K562 (cell line): ENCODE results near the gene ZNF740. TPM values are rescaled to one million over a fixed set of nuclear protein-coding genes. Genes with fewer than 3 reads are reported as not detected.

ENCODE experiments used
- BHLHE40 ChIP-seq: IDR thresholded peaks from 2 replicates; pipeline ENCODE4 v1.6.1; 2011; ENCODE audit warnings: low read length, improper control_type of control experiment
- BRF1 ChIP-seq: IDR thresholded peaks from 3 replicates; pipeline ENCODE4 v1.6.1; 2011; ENCODE audit warnings: borderline replicate concordance, mild to moderate bottlenecking; ENCODE audit not compliant: insufficient read length; ENCODE audit errors: extremely low read depth
- CREBBP ChIP-seq: IDR thresholded peaks from one replicate; pipeline ENCODE4 v1.6.1; 2012; ENCODE audit warnings: low read depth, mild to moderate bottlenecking, control low read depth, inconsistent platforms, low read length
- CSDE1 ChIP-seq, 2 experiments: fragments of 450-650 bp; IDR thresholded peaks; 2 replicates each; pipeline ENCODE4 v1.6.1; 2016; ENCODE audit warnings: mild to moderate bottlenecking in 1 of 2
- DACH1 ChIP-seq: fragments of 450-650 bp; IDR thresholded peaks from 2 replicates; pipeline ENCODE4 v1.6.1; 2018; ENCODE audit not compliant: partially characterized antibody
- ETV6 ChIP-seq, 3 experiments: fragments of 150-350 bp in 1 of 3; sonication (generic) in 1 of 3; formaldehyde crosslinking in 1 of 3; IDR thresholded peaks; 2 replicates each; pipeline versions ENCODE4 v1.6.1 to v1.8.0; 2014 to 2022; ENCODE audit warnings: borderline replicate concordance in 2 of 3, low read depth in 2 of 3, antibody characterized with exemption in 1 of 3, low read length in 1 of 3, mild to moderate bottlenecking in 1 of 3, missing genetic modification reagents in 1 of 3
- EWSR1 ChIP-seq: fragments of 450-650 bp; IDR thresholded peaks from 2 replicates; pipeline ENCODE4 v1.6.1; 2018; ENCODE audit warnings: borderline replicate concordance, mild to moderate bottlenecking, low read depth, moderate library complexity; ENCODE audit not compliant: partially characterized antibody
- FOXM1 ChIP-seq, 2 experiments: fragments of 450-650 bp in 1 of 2; sonication (generic) in 1 of 2; formaldehyde crosslinking in 1 of 2; IDR thresholded peaks; 2 replicates each; pipeline versions ENCODE4 v1.6.1 to v1.9.0; 2017 to 2022; ENCODE audit warnings: low read depth in 2 of 2, mild to moderate bottlenecking in 2 of 2, missing genetic modification reagents in 1 of 2, moderate library complexity in 1 of 2
- ID3 ChIP-seq, 2 experiments: fragments of 250-450 bp in 1 of 2; fragments of 450-650 bp in 1 of 2; sonication (Bioruptor Pico) in 1 of 2; IDR thresholded peaks; 2 replicates each; pipeline versions ENCODE4 v1.6.1 to v1.8.0; 2016 to 2021; ENCODE audit warnings: mild to moderate bottlenecking in 2 of 2, moderate library complexity in 2 of 2, missing compliant biosample characterization in 1 of 2, missing genetic modification characterization in 1 of 2
- LARP7 ChIP-seq: fragments of 450-650 bp; IDR thresholded peaks from 2 replicates; pipeline ENCODE4 v1.6.1; 2016
- MEF2A ChIP-seq: IDR thresholded peaks from 2 replicates; pipeline ENCODE4 v1.6.1; 2011; ENCODE audit warnings: low read depth, mild to moderate bottlenecking, low read length, moderate library complexity; ENCODE audit not compliant: control insufficient read depth
- NCOA6 ChIP-seq: fragments of 450-650 bp; IDR thresholded peaks from 2 replicates; pipeline ENCODE4 v1.6.1; 2017; ENCODE audit warnings: mild to moderate bottlenecking
- NFE2 ChIP-seq: IDR thresholded peaks from 2 replicates; pipeline ENCODE4 v1.6.1; 2014; ENCODE audit warnings: antibody characterized with exemption, low read depth
- PCBP1 ChIP-seq: fragments of 200-400 bp; formaldehyde crosslinking; IDR thresholded peaks from 2 replicates; pipeline ENCODE4 v1.6.1; 2018; ENCODE audit warnings: mild to moderate bottlenecking, low read depth, low read length; ENCODE audit not compliant: poor library complexity, severe bottlenecking
- RBM17 ChIP-seq: fragments of 200-400 bp; formaldehyde crosslinking; IDR thresholded peaks from 2 replicates; pipeline ENCODE4 v1.6.1; 2017; ENCODE audit warnings: low read depth, mild to moderate bottlenecking, low read length, borderline replicate concordance
- RHOXF2B ChIP-seq: fragments of 250-450 bp; sonication (Bioruptor Pico); conservative IDR thresholded peaks from 2 replicates; pipeline ENCODE4 v1.5.1; 2021
- SAFB ChIP-seq: fragments of 200-400 bp; formaldehyde crosslinking; IDR thresholded peaks from 2 replicates; pipeline ENCODE4 v1.6.1; 2017; ENCODE audit warnings: low read depth, low read length, borderline replicate concordance
- ZBTB8A ChIP-seq: fragments of 450-650 bp; IDR thresholded peaks from 2 replicates; pipeline ENCODE4 v1.6.1; 2018; ENCODE audit warnings: mild to moderate bottlenecking, moderate library complexity; ENCODE audit not compliant: partially characterized antibody
- ZC3H11A ChIP-seq: IDR thresholded peaks from 2 replicates; pipeline ENCODE4 v1.6.1; 2012; ENCODE audit warnings: low read depth, low read length, improper control_type of control experiment
- ZEB2 ChIP-seq: fragments of 450-650 bp; IDR thresholded peaks from 2 replicates; pipeline ENCODE4 v1.6.1; 2016
- ZKSCAN1 ChIP-seq: fragments of 150-350 bp; IDR thresholded peaks from 2 replicates; pipeline ENCODE4 v1.6.1; 2016; ENCODE audit warnings: low read depth, low read length
- ZNF143 ChIP-seq: sonication (generic); formaldehyde crosslinking; IDR thresholded peaks from 2 replicates; pipeline ENCODE4 v1.9.0; 2022; ENCODE audit warnings: mild to moderate bottlenecking, missing genetic modification reagents
- ZNF316 ChIP-seq: fragments of 450-650 bp; IDR thresholded peaks from 2 replicates; pipeline ENCODE4 v1.6.1; 2016
- polyA plus RNA-seq, 8 experiments: library from polyadenylated mRNA; depleted of rRNA in 4 of 8; stranded (reverse) in 5 of 8; unstranded in 3 of 8; fragments of >200 nt; fragmentation: Nextera tagmentation in 2 of 8; fragmentation: Illumina TruSeq in 1 of 8; extraction: Ambion mirVana in 2 of 8; extraction: Trizol in 1 of 8; gene quantifications; 2 replicates each; pipeline versions ENCODE4 v1.2.1 to v1.2.3, GENCODE V29; 2011 to 2014; ENCODE audit warnings: inconsistent platforms in 1 of 8, missing spikeins in 1 of 8
- total RNA-seq, 7 experiments: library from RNA; depleted of rRNA in 6 of 7; stranded (reverse); fragments of >200 nt in 6 of 7; fragmentation: Illumina TruSeq in 2 of 7; extraction: Trizol in 2 of 7; gene quantifications; 2 replicates each; pipeline versions ENCODE4 v1.2.1 to v1.2.3, GENCODE V29; 2011 to 2021; ENCODE audit warnings: low replicate concordance in 1 of 7
- TF ChIP-seq, protein P1 (sequence below): fragments of 250-450 bp; sonication (Bioruptor Pico); IDR thresholded peaks from 2 replicates; pipeline ENCODE4 v1.8.0; 2021; ENCODE audit warnings: borderline replicate concordance, mild to moderate bottlenecking, moderate library complexity; ENCODE audit not compliant: poor library complexity, severe bottlenecking
- TF ChIP-seq, protein P2 (sequence below): sonication (generic); formaldehyde crosslinking; IDR thresholded peaks from 2 replicates; pipeline ENCODE4 v1.4.0; 2020; ENCODE audit warnings: mild to moderate bottlenecking, missing genetic modification reagents
- TF ChIP-seq, protein P3 (sequence below): fragments of 250-450 bp; sonication (Bioruptor Pico); IDR thresholded peaks from 2 replicates; pipeline ENCODE4 v1.4.0; 2020; ENCODE audit warnings: mild to moderate bottlenecking

Gene ZNF740
- total and polyA plus RNA-seq, 9 of the 15 experiments (the other 6 are each of a cell fraction or from before 2014, with no cell fraction given): 0.57 to 46.4 (median 18.6) TPM

- TF ChIP-seq, protein P1, sequence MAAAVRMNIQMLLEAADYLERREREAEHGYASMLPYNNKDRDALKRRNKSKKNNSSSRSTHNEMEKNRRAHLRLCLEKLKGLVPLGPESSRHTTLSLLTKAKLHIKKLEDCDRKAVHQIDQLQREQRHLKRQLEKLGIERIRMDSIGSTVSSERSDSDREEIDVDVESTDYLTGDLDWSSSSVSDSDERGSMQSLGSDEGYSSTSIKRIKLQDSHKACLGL (CRISPR knock-in tag): peak; percentile 76
- no peak for TF ChIP-seq NFE2
- no peak for TF ChIP-seq CREBBP
- peak; percentile 83; the same call in 1 of the 2 replicates for TF ChIP-seq ID3 (CRISPR knock-in tag; IDR thresholded peaks at IDR 0.05)
- no peak for TF ChIP-seq ID3 (tag; IDR thresholded peaks at IDR 0.05)
- TF ChIP-seq SAFB: no peak
- no peak for TF ChIP-seq ZNF143 (CRISPR knock-in tag)
- TF ChIP-seq BRF1: no peak
- no peak for TF ChIP-seq ETV6 (IDR thresholded peaks at IDR 0.05; ENCODE audit: borderline replicate concordance in 1 of 2, low read depth in 2 of 2, low read length in 1 of 2)
- TF ChIP-seq ETV6 (CRISPR knock-in tag; IDR thresholded peaks at IDR 0.05; ENCODE audit: borderline replicate concordance): no peak
- TF ChIP-seq, protein P2, sequence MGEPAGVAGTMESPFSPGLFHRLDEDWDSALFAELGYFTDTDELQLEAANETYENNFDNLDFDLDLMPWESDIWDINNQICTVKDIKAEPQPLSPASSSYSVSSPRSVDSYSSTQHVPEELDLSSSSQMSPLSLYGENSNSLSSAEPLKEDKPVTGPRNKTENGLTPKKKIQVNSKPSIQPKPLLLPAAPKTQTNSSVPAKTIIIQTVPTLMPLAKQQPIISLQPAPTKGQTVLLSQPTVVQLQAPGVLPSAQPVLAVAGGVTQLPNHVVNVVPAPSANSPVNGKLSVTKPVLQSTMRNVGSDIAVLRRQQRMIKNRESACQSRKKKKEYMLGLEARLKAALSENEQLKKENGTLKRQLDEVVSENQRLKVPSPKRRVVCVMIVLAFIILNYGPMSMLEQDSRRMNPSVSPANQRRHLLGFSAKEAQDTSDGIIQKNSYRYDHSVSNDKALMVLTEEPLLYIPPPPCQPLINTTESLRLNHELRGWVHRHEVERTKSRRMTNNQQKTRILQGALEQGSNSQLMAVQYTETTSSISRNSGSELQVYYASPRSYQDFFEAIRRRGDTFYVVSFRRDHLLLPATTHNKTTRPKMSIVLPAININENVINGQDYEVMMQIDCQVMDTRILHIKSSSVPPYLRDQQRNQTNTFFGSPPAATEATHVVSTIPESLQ (CRISPR knock-in tag): no peak
- no peak for TF ChIP-seq DACH1
- no peak for TF ChIP-seq RBM17
- TF ChIP-seq RHOXF2B (CRISPR knock-in tag): 0 out of 2 replicates have a peak, but pooled peaks have one; percentile 74
- TF ChIP-seq CSDE1 (IDR thresholded peaks at IDR 0.05): no peak
- no peak for TF ChIP-seq ZKSCAN1
- no peak for TF ChIP-seq MEF2A
- no peak for TF ChIP-seq ZC3H11A
- TF ChIP-seq, protein P3, sequence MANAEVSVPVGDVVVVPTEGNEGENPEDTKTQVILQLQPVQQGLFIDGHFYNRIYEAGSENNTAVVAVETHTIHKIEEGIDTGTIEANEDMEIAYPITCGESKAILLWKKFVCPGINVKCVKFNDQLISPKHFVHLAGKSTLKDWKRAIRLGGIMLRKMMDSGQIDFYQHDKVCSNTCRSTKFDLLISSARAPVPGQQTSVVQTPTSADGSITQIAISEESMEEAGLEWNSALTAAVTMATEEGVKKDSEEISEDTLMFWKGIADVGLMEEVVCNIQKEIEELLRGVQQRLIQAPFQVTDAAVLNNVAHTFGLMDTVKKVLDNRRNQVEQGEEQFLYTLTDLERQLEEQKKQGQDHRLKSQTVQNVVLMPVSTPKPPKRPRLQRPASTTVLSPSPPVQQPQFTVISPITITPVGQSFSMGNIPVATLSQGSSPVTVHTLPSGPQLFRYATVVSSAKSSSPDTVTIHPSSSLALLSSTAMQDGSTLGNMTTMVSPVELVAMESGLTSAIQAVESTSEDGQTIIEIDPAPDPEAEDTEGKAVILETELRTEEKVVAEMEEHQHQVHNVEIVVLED (CRISPR knock-in tag): peak; percentile 56; the same call in 1 of the 2 replicates
- no peak for TF ChIP-seq ZNF316
- TF ChIP-seq FOXM1 (IDR thresholded peaks at IDR 0.05; ENCODE audit: low read depth): no peak
- no peak for TF ChIP-seq FOXM1 (CRISPR knock-in tag; IDR thresholded peaks at IDR 0.05; ENCODE audit: low read depth)
- TF ChIP-seq BHLHE40: no peak
- TF ChIP-seq ZBTB8A: no peak
- TF ChIP-seq LARP7: no peak
- TF ChIP-seq PCBP1: no peak
- no peak for TF ChIP-seq ZEB2
- TF ChIP-seq NCOA6: no peak
- no peak for TF ChIP-seq EWSR1
These were observed 32.9 kb upstream of the ZNF740 start (continued) for GRCh38 chr12:53147653-53148052.
